SK-N-MC (cell line): ENCODE results near the gene DNLZ.

Experiments
- EZH2 ChIP-seq: fragments of 200-600 bp; sonication (generic); IDR thresholded peaks from one replicate; pipeline ENCODE4 v1.6.1; 2017; ENCODE audit warnings: antibody characterized with exemption
- FOXP2 ChIP-seq: optimal IDR thresholded peaks from 2 replicates; pipeline ENCODE3; 2011; ENCODE audit warnings: mild to moderate bottlenecking, moderate library complexity; ENCODE audit not compliant: insufficient read depth; ENCODE audit errors: extremely low read length, control extremely low read depth
- POLR2AphosphoS5 ChIP-seq: IDR thresholded peaks from 2 replicates; pipeline ENCODE4 v1.6.1; 2012; ENCODE audit warnings: mild to moderate bottlenecking, low read depth, low read length, borderline replicate concordance

DNA sequence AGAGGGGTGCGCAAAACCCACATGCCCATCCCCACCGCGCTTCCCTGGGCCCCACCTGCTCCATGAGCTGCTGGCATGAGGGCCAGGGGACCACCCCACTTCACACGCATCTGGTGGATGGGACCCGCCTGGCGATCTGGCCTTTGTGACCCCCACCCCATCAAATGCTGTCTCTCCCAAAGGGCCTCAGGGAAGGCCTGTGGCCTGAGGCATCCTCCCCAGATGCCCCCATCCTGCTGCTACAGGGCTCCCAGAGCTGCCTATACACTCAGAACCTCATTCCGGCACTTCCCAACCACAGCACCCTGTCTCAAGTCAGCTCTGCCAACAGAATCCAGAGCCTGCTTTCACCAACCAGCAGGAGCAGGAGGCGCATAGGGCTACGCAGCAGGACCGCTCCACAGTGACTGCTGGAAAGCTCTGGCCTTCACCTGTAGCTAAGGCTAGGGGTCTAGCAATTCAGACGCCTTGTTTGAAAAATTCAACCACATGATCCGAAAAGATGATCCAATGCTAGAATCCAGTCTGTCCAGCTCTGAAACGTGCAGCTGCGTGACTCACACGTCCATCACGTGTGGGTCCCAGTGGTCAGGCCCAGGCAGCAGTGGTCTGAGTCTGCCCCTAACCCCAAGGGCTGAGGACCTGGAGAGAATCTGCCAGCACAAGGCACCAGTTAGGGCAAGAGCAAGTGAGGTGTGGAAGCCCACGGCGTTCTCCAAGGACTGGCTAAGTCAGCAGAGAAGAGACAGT, 37.8 kb upstream of the DNLZ start:
- no peak for TF ChIP-seq EZH2
- TF ChIP-seq POLR2AphosphoS5, result no peak
- TF ChIP-seq FOXP2, result no peak
